Measurements from ENCODE around the gene OTP.
"Not testable (repeated sequence)": the region's sequence is repeated elsewhere in the genome, so short reads cannot be mapped to it uniquely, and the experiment has no call there.

OTP gene

GRCh38 chr5:77623203-77623740 is 15.2 kb downstream of the OTP start:
- H3K36me3 Mint-ChIP-seq (ENCODE audit: low read depth): no peaks in the 10 kb centered on the region
- TF ChIP-seq, protein P1, sequence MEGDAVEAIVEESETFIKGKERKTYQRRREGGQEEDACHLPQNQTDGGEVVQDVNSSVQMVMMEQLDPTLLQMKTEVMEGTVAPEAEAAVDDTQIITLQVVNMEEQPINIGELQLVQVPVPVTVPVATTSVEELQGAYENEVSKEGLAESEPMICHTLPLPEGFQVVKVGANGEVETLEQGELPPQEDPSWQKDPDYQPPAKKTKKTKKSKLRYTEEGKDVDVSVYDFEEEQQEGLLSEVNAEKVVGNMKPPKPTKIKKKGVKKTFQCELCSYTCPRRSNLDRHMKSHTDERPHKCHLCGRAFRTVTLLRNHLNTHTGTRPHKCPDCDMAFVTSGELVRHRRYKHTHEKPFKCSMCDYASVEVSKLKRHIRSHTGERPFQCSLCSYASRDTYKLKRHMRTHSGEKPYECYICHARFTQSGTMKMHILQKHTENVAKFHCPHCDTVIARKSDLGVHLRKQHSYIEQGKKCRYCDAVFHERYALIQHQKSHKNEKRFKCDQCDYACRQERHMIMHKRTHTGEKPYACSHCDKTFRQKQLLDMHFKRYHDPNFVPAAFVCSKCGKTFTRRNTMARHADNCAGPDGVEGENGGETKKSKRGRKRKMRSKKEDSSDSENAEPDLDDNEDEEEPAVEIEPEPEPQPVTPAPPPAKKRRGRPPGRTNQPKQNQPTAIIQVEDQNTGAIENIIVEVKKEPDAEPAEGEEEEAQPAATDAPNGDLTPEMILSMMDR (IDR thresholded peaks at IDR 0.05): no peak
- H3K9me3 Mint-ChIP-seq: no peaks in the 10 kb centered on the region
- DNase-seq: no peak
- no peak overlapping the region for H3K27ac Mint-ChIP-seq
- H3K4me3 Mint-ChIP-seq: no peak overlapping the region
- H3K27me3 Mint-ChIP-seq (ENCODE audit: low read depth, poor library complexity): peaks cover 77% of the 10 kb centered on the region
- peaks cover 6% of the 10 kb centered on the region for H3K4me1 Mint-ChIP-seq

DNA sequence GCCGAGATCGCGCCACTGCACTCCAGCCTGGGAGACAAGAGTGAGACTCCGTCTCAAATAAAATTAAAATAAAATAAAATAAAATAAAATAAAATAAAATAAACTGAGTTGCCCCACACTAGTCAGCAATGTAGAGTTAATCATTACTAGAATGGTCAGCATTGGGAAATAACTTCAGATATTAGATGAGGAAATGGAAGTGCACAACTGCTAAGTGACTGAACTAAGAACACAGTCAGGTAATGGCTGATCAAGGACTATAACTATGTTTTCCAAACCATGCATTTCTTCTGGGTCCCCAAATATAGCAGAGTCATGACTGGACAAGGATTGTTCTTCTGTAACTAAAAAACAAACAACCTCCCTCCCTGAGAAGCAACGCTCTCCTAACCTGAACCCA is 17.1 kb downstream of the OTP start:
- DNase-seq: no peak
- TF ChIP-seq, protein P1 (IDR thresholded peaks at IDR 0.05): no peak
- Mint-ChIP-seq H3K4me3 (no peak overlapping the region), H3K36me3 (ENCODE audit: low read depth) (no peaks in the 10 kb centered on the region), H3K9me3 (no peaks in the 10 kb centered on the region), H3K4me1 (peaks cover 6% of the 10 kb centered on the region), H3K27me3 (ENCODE audit: low read depth, poor library complexity) (peaks cover 66% of the 10 kb centered on the region), H3K27ac (no peak overlapping the region)

DNA sequence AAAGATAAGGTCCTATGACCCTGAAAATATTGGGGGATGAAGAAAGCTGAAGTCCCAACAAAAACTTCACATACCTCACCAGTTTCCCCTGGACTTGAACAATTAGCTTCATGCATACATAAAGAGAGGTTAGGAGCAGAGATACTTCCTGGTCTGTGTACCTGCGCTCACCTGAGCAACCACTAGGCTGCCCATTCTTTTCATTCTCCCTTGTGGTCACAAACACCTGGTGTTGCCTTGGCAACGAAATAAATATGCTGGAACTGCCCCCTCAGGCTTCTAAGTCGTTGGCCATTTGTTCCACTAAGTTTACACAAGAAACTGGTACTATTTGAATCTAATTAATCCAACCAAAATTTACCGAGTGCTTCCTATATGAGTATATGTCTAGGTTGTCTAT is 18.1 kb downstream of the OTP start:
- H3K27ac Mint-ChIP-seq: no peak overlapping the region
- DNase-seq: no peak
- peaks cover 6% of the 10 kb centered on the region for H3K4me1 Mint-ChIP-seq
- H3K36me3 Mint-ChIP-seq (ENCODE audit: low read depth): no peaks in the 10 kb centered on the region
- no peaks in the 10 kb centered on the region for H3K9me3 Mint-ChIP-seq
- H3K4me3 Mint-ChIP-seq: no peak overlapping the region
- TF ChIP-seq, protein P1 (IDR thresholded peaks at IDR 0.05): no peak
- H3K27me3 Mint-ChIP-seq (ENCODE audit: low read depth, poor library complexity): peaks cover 55% of the 10 kb centered on the region

GRCh38 chr5:77616920-77617319 is 21.6 kb downstream of the OTP start:
- no peak for DNase-seq
- H3K27me3 Mint-ChIP-seq (ENCODE audit: low read depth, poor library complexity): peaks cover 26% of the 10 kb centered on the region
- H3K4me1 Mint-ChIP-seq: peaks cover 6% of the 10 kb centered on the region
- no peaks in the 10 kb centered on the region for H3K36me3 Mint-ChIP-seq (ENCODE audit: low read depth)
- TF ChIP-seq, protein P1 (IDR thresholded peaks at IDR 0.05): no peak
- H3K27ac Mint-ChIP-seq: no peak overlapping the region
- H3K9me3 Mint-ChIP-seq: peaks cover 9% of the 10 kb centered on the region
- no peak overlapping the region for H3K4me3 Mint-ChIP-seq

GRCh38 chr5:77608927-77609326 is 29.6 kb downstream of the OTP start:
- not testable (repeated sequence) for H3K4me1 Mint-ChIP-seq; H3K27ac Mint-ChIP-seq; DNase-seq; H3K36me3 Mint-ChIP-seq (ENCODE audit: low read depth); H3K4me3 Mint-ChIP-seq
- H3K27me3 Mint-ChIP-seq (ENCODE audit: low read depth, poor library complexity): peaks cover 19% of the 10 kb centered on the region
- H3K9me3 Mint-ChIP-seq: peaks cover 39% of the 10 kb centered on the region

DNA sequence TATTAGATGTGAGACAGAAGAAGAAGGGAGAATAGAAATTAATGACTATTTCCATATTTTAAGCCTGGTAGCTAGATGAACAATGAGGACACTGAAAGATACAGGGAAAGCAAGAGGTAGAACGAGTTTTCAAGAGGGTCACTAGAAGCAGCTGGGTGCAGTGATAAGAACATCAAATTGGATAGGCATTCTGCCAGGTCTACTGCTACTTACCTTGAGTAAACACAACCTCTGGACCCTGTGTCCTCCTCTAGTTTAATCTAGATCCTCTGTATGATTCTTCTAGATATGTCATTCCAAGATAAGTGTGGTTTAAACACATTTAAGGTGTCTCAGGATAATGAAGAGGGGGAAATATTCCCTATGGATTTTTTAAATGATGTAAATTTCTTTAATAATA is 31.2 kb downstream of the OTP start:
- Mint-ChIP-seq H3K4me3 (no peak overlapping the region), H3K27ac (no peak overlapping the region), H3K27me3 (ENCODE audit: low read depth, poor library complexity) (peaks cover 22% of the 10 kb centered on the region), H3K9me3 (peaks cover 53% of the 10 kb centered on the region), H3K36me3 (ENCODE audit: low read depth) (peaks cover 4% of the 10 kb centered on the region), H3K4me1 (no peaks in the 10 kb centered on the region)
- TF ChIP-seq, protein P1 (IDR thresholded peaks at IDR 0.05): no peak
- no peak for DNase-seq

Data from nephron progenitor cell (in vitro differentiated cells).